ENCODE results near the gene CAMTA1.

DNA sequence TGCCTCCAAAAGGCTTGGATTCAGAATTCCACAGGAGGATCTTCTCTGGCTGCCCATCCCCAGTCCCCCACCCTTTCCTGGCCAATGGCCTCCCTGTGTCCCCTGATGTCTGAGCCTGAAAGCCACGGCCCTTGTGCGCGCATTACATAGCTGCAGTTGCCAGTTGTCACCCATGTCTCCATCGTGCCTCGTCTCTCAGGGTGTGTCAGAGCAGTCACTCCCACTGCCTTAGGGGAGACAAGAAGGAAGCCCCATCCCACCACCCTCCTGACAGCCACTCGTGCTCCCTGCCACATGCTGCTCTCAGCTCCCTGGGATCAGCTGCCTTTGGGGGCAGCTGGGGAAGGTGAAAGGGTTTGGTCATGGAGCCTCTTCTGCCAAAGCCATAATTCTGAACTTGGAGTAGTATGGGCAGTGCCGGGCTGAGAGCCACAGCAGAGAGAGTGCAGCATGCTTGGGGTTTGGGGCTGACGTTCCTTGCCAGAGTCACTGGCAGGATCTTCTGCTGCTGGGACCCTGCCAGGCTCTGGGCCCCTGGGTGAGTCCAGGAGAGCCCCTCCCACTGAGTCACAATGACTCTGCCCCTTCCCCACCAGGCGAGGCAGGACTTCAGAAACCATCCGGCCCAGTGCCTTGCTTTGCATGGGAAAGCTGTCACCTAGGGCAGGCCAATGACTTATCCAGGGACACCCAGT is 700.0 kb downstream of the CAMTA1 start:
- TF ChIP-seq POLR2A (IDR thresholded peaks at IDR 0.05) (no peak), POLR2AphosphoS5 (IDR thresholded peaks at IDR 0.05) (no peak)

Measured in stomach (tissue), 4 donors.